ENCODE measurements around the gene FKBP5. TPM values are rescaled to one million over a fixed set of nuclear protein-coding genes. Genes with fewer than 3 reads are reported as not detected.

Gene FKBP5
- total RNA-seq, 2 experiments from 2014 or later, result 42.5 to 79.1 TPM

DNA sequence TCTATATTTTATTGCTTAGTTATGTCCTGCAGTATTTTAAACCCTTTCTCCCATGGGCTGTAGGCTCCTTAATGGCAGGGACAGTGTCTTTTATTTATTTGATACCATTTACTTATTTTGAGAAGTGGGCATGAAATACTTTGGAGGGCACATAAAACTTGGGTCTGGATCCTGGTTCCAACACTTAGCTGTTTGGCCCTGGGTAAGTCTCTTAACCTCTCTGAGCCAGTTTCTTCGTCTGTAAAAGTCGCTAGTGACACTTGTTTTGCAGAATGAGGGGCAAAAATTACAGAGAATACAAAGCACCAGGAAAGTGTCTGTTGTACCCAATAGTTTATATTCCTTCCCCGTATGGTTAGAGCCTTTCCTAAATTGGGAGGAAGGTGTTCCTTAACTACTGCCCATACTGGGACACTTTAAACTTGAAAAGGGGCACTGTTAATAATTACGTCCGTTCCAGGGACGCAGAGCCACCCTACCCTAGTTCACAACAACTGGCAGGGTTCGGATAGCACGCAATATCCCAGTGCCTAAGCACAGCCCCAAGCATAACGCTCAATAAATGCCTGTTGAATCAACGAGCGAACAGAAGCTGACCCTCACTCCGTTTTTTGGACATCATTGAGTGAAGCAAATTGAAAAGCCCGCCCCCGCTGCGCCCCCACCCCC, 42.2 kb upstream of the FKBP5 start:
- Histone ChIP-seq H3K4me3 (ENCODE audit: low read depth, low read length, poor library complexity, severe bottlenecking) (peak overlapping the region; percentile 76), H2AFZ (ENCODE audit: low read length) (peak overlapping the region; percentile 30; the same call in 1 of the 2 replicates)

DNA sequence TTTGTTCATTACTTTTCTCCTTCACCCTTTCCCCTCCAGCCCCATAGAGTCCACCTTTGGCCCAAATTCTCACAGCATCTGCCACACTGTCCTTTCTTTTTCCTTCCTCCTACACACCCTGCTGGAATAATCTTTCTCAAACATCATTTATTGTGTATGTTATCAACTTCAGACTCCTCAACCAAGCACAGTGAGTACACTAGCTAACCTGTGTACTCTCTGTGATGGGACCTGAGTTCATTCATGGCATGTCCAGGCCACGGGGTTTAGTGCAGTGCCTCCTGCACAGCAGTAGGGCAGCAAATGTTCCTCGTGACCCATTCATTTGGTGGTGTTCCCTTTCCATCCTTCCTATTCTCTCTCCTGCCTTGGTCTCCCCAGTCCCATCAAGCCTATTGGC, 41.0 kb upstream of the FKBP5 start:
- intact Hi-C loops (cut with micrococcal nuclease; ENCODE audit: unreplicated experiment), result loop anchor here (5.0 kb wide), 1 partner anchor 62 kb away; no protein-coding TSS in a partner anchor
- POLR2A ChIA-PET, result interaction anchor here (1.1 kb wide), 1 partner anchor 84 kb away, joined by 3 read pairs; no protein-coding TSS in a partner anchor
- peak; percentile 33 for DNase-seq (ENCODE audit: low spot score)
- BruUV-seq (replicated peaks), result no TSS peak
- TF ChIP-seq, protein P1, sequence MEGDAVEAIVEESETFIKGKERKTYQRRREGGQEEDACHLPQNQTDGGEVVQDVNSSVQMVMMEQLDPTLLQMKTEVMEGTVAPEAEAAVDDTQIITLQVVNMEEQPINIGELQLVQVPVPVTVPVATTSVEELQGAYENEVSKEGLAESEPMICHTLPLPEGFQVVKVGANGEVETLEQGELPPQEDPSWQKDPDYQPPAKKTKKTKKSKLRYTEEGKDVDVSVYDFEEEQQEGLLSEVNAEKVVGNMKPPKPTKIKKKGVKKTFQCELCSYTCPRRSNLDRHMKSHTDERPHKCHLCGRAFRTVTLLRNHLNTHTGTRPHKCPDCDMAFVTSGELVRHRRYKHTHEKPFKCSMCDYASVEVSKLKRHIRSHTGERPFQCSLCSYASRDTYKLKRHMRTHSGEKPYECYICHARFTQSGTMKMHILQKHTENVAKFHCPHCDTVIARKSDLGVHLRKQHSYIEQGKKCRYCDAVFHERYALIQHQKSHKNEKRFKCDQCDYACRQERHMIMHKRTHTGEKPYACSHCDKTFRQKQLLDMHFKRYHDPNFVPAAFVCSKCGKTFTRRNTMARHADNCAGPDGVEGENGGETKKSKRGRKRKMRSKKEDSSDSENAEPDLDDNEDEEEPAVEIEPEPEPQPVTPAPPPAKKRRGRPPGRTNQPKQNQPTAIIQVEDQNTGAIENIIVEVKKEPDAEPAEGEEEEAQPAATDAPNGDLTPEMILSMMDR (conservative IDR thresholded peaks at IDR 0.05; ENCODE audit: low read length), result no peak
- TF ChIP-seq EZH2phosphoT487 (IDR thresholded peaks at IDR 0.05; ENCODE audit: borderline replicate concordance, low read depth, low read length), result no peak
- Histone ChIP-seq H2AFZ (ENCODE audit: low read length) (peak overlapping the region; percentile 15; the same call in 1 of the 2 replicates), H3K4me3 (ENCODE audit: low read depth, low read length, poor library complexity, severe bottlenecking) (peak overlapping the region; percentile 13), H3K27ac (ENCODE audit: low read depth, low read length, poor library complexity, severe bottlenecking) (peak overlapping the region; percentile 96), H3K9me2 (ENCODE audit: insufficient read depth, low read length) (no peaks in the 10 kb centered on the region), H3K4me2 (ENCODE audit: low read length) (peak overlapping the region; percentile 96), H4K20me1 (ENCODE audit: insufficient read depth, low read length) (no peaks in the 10 kb centered on the region), H3K79me2 (ENCODE audit: insufficient read depth, low read depth, low read length) (peaks cover 11% of the 10 kb centered on the region; the same call in 1 of the 2 replicates), H3K9me3 (ENCODE audit: low read length) (no peaks in the 10 kb centered on the region), H3K36me3 (ENCODE audit: insufficient read depth, low read length) (no peaks in the 10 kb centered on the region), H3K4me1 (ENCODE audit: insufficient read depth, low read length, poor library complexity, severe bottlenecking) (peaks cover 75% of the 10 kb centered on the region)
- CTCF ChIA-PET (ENCODE audit: unreplicated experiment), result no interaction called here

More for the DNA sequence above, 42.2 kb upstream of the FKBP5 start:
- Histone ChIP-seq H3K36me3 (ENCODE audit: insufficient read depth, low read length) (no peaks in the 10 kb centered on the region), H4K20me1 (ENCODE audit: insufficient read depth, low read length) (no peaks in the 10 kb centered on the region), H3K9me3 (ENCODE audit: low read length) (no peaks in the 10 kb centered on the region), H3K27ac (ENCODE audit: low read depth, low read length, poor library complexity, severe bottlenecking) (peak overlapping the region; percentile 96), H3K79me2 (ENCODE audit: insufficient read depth, low read depth, low read length) (peaks cover 11% of the 10 kb centered on the region; the same call in 1 of the 2 replicates), H3K4me2 (ENCODE audit: low read length) (peak overlapping the region; percentile 96), H3K4me1 (ENCODE audit: insufficient read depth, low read length, poor library complexity, severe bottlenecking) (peaks cover 71% of the 10 kb centered on the region), H3K9me2 (ENCODE audit: insufficient read depth, low read length) (no peaks in the 10 kb centered on the region)
- DNase-seq (ENCODE audit: low spot score), result peak; percentile 40
- POLR2A ChIA-PET, result interaction anchor here (0.6 to 1.1 kb wide), 4 partner anchors 67 to 144 kb away, joined by 3 to 7 read pairs (median 3); no protein-coding TSS in a partner anchor
- no TSS peak for BruUV-seq (replicated peaks)
- CTCF ChIA-PET (ENCODE audit: unreplicated experiment), result no interaction called here
- intact Hi-C loops (cut with micrococcal nuclease; ENCODE audit: unreplicated experiment), result loop anchor here (5.0 kb wide), 1 partner anchor 64 kb away; no protein-coding TSS in a partner anchor
- TF ChIP-seq, protein P1 (conservative IDR thresholded peaks at IDR 0.05; ENCODE audit: low read length), result no peak
- no peak for TF ChIP-seq EZH2phosphoT487 (IDR thresholded peaks at IDR 0.05; ENCODE audit: borderline replicate concordance, low read depth, low read length)
